ENCODE results near the gene SND1.

GRCh38 chr7:128092221-128092620 lies 440.2 kb downstream of the SND1 start:
- TF ChIP-seq OSR2 (tag by site-specific recombination; IDR thresholded peaks at IDR 0.05) (no peak), ZNF596 (tag by site-specific recombination; IDR thresholded peaks at IDR 0.05) (no peak), CTCF (tag by site-specific recombination; IDR thresholded peaks at IDR 0.05) (no peak), ZBTB48 (tag by site-specific recombination; IDR thresholded peaks at IDR 0.05) (no peak), SP3 (tag by site-specific recombination; IDR thresholded peaks at IDR 0.05) (no peak)
